Glomerular endothelial cell (primary cell): ENCODE measurements around the gene NOS2. TPM values are rescaled to one million over a fixed set of nuclear protein-coding genes. Genes with fewer than 3 reads are reported as not detected.
"Not testable (repeated sequence)": the region's sequence is repeated elsewhere in the genome, so short reads cannot be mapped to it uniquely, and the experiment has no call there.

Experiments
- DNase-seq: peaks from one replicate; pipeline ENCODE4 v3.0.0-alpha.2; 2011; ENCODE audit warnings: low read depth, low spot score; ENCODE audit errors: extremely low read depth
- total RNA-seq: library from RNA; depleted of rRNA; stranded (reverse); fragments of >200 nt; gene quantifications from 2 replicates; pipeline ENCODE4 v1.2.3, GENCODE V29; 2015

Gene NOS2
- 0.18 and 0.44 TPM in 2 replicates for total RNA-seq

- no peak for DNase-seq
Observed at GRCh38 chr17:27800522-27800921, at the start of gene NOS2. TSS of gene NOS2 (minus strand) at chr17:27800529. CDS start at chr17:27798809, 1,720 bp downstream.

- DNase-seq, result no peak
Observed at GRCh38 chr17:27849474-27850185, 49.3 kb upstream of the NOS2 start.

GRCh38 chr17:27848931-27849330, 48.6 kb upstream of the NOS2 start:
- no peak for DNase-seq

GRCh38 chr17:27846808-27847307, 46.5 kb upstream of the NOS2 start:
- not testable (repeated sequence) for DNase-seq

- no peak for DNase-seq
Observed at GRCh38 chr17:27846042-27846655, 45.8 kb upstream of the NOS2 start.

GRCh38 chr17:27845264-27846041, 45.1 kb upstream of the NOS2 start:
- no peak for DNase-seq

GRCh38 chr17:27840688-27841087, 40.4 kb upstream of the NOS2 start:
- DNase-seq, result no peak

- DNase-seq, result not testable (repeated sequence)
Observed at GRCh38 chr17:27840406-27840678, 40.0 kb upstream of the NOS2 start.

- DNase-seq, result not testable (repeated sequence)
Observed at GRCh38 chr17:27839571-27840405, 39.5 kb upstream of the NOS2 start.

GRCh38 chr17:27838607-27839006, 38.3 kb upstream of the NOS2 start:
- not testable (repeated sequence) for DNase-seq

GRCh38 chr17:27837769-27838168, 37.4 kb upstream of the NOS2 start:
- DNase-seq, result not testable (repeated sequence)

GRCh38 chr17:27836651-27837050, 36.3 kb upstream of the NOS2 start:
- no peak for DNase-seq

- no peak for DNase-seq
Observed at GRCh38 chr17:27834571-27834970, 34.2 kb upstream of the NOS2 start.

- no peak for DNase-seq
Observed at GRCh38 chr17:27832831-27833230, 32.5 kb upstream of the NOS2 start.

GRCh38 chr17:27829888-27830287, 29.6 kb upstream of the NOS2 start:
- DNase-seq, result not testable (repeated sequence)

- DNase-seq, result not testable (repeated sequence)
Observed at GRCh38 chr17:27829143-27829711, 28.9 kb upstream of the NOS2 start.

GRCh38 chr17:27825459-27825858, 25.1 kb upstream of the NOS2 start:
- no peak for DNase-seq

GRCh38 chr17:27824745-27825144, 24.4 kb upstream of the NOS2 start:
- no peak for DNase-seq

GRCh38 chr17:27824176-27824715, 23.9 kb upstream of the NOS2 start:
- no peak for DNase-seq

GRCh38 chr17:27822108-27822507, 21.8 kb upstream of the NOS2 start:
- DNase-seq, result not testable (repeated sequence)
